Loucy (cell line): ENCODE measurements around the gene LRIF1.

Experiments used
- H2AFZ ChIP-seq: fragments of 200-600 bp; sonication (generic); 2 replicates; pipeline ENCODE4 v1.6.0; 2016; ENCODE audit warnings: antibody characterized with exemption, mild to moderate bottlenecking, low read length, moderate library complexity
- H3F3A ChIP-seq: fragments of 200-600 bp; 2 replicates; pipeline ENCODE4 v1.6.0; 2016; ENCODE audit warnings: antibody characterized with exemption, low read depth, mild to moderate bottlenecking
- H3K27me3 ChIP-seq: fragments of 200-600 bp; sonication (generic); 2 replicates; pipeline ENCODE4 v1.6.1; 2014; ENCODE audit warnings: low read length, mild to moderate bottlenecking; ENCODE audit not compliant: insufficient read depth, poor library complexity, severe bottlenecking
- H3K36me3 ChIP-seq: fragments of 200-600 bp; sonication (generic); 2 replicates; pipeline ENCODE4 v1.6.1; 2016; ENCODE audit warnings: low read length; ENCODE audit not compliant: insufficient read depth
- H3K4me1 ChIP-seq: fragments of 200-600 bp; sonication (generic); 2 replicates; pipeline ENCODE4 v1.5.1; 2014; ENCODE audit warnings: low read length, mild to moderate bottlenecking; ENCODE audit not compliant: insufficient read depth, poor library complexity, severe bottlenecking
- H3K4me2 ChIP-seq: fragments of 200-600 bp; sonication (generic); 2 replicates; pipeline ENCODE4 v1.6.0; 2014; ENCODE audit warnings: antibody characterized with exemption, low read length, low read depth, mild to moderate bottlenecking; ENCODE audit not compliant: poor library complexity, severe bottlenecking
- H3K4me3 ChIP-seq: fragments of 200-600 bp; sonication (generic); 2 replicates; pipeline ENCODE4 v1.5.1; 2014; ENCODE audit warnings: low read length, mild to moderate bottlenecking, mixed read lengths; ENCODE audit not compliant: poor library complexity, severe bottlenecking
- H3K79me2 ChIP-seq: fragments of 200-600 bp; sonication (generic); 2 replicates; pipeline ENCODE4 v1.6.1; 2014; ENCODE audit warnings: low read length; ENCODE audit not compliant: insufficient read depth
- H3K9ac ChIP-seq: fragments of 200-600 bp; sonication (generic); 2 replicates; pipeline ENCODE4 v1.6.0; 2014; ENCODE audit warnings: mild to moderate bottlenecking, low read depth, low read length, moderate library complexity; ENCODE audit not compliant: poor library complexity, severe bottlenecking
- H3K9me2 ChIP-seq: fragments of 200-600 bp; sonication (generic); replicated peaks from 2 replicates; pipeline ENCODE4 v1.6.1; 2016; ENCODE audit warnings: low read depth, low read length, mixed read lengths
- H3K9me3 ChIP-seq: fragments of 200-600 bp; sonication (generic); 2 replicates; pipeline ENCODE4 v1.6.1; 2014; ENCODE audit warnings: mild to moderate bottlenecking, antibody characterized with exemption, low read length, low read depth; ENCODE audit not compliant: insufficient read depth
- H4K20me1 ChIP-seq: fragments of 200-600 bp; sonication (generic); 2 replicates; pipeline ENCODE4 v1.6.0; 2014; ENCODE audit warnings: antibody characterized with exemption, low read length, mild to moderate bottlenecking; ENCODE audit not compliant: insufficient read depth, poor library complexity, severe bottlenecking
- EZH2phosphoT487 ChIP-seq: fragments of 200-600 bp; IDR thresholded peaks from 2 replicates; pipeline ENCODE4 v1.6.1; 2018; ENCODE audit warnings: antibody characterized with exemption, mild to moderate bottlenecking, moderate library complexity, borderline replicate concordance
- TF ChIP-seq, protein P1 (sequence below): fragments of 200-600 bp; sonication (generic); conservative IDR thresholded peaks from 2 replicates; pipeline ENCODE4 v1.5.1; 2014; ENCODE audit warnings: mild to moderate bottlenecking, antibody characterized with exemption, low read length

The LRIF1 gene

DNA sequence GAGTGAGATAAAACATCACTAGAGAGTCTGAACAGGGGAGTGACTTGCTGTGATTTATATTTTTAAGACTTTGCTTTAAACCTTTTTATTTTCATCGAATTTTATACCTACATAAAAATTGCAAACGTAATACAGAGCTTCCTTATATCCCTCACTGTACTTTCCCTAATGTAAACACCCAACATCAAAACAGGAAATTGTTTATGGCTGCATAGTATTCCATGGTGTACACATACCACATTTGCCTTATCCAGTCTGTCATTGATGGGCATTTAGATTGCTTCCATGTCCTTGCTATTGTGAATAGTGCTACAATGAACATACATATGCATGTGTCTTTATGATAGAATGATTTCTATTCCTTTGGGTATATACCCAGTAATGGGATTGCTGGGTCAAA, 34.8 kb downstream of the LRIF1 start:
- H3F3A ChIP-seq: no peaks in the 10 kb centered on the region
- no peaks in the 10 kb centered on the region for H3K9me3 ChIP-seq
- no peaks in the 10 kb centered on the region for H4K20me1 ChIP-seq
- H2AFZ ChIP-seq: no peak overlapping the region
- H3K36me3 ChIP-seq: no peaks in the 10 kb centered on the region
- H3K27me3 ChIP-seq: no peaks in the 10 kb centered on the region
- no peak overlapping the region for H3K4me2 ChIP-seq
- TF ChIP-seq, protein P1, sequence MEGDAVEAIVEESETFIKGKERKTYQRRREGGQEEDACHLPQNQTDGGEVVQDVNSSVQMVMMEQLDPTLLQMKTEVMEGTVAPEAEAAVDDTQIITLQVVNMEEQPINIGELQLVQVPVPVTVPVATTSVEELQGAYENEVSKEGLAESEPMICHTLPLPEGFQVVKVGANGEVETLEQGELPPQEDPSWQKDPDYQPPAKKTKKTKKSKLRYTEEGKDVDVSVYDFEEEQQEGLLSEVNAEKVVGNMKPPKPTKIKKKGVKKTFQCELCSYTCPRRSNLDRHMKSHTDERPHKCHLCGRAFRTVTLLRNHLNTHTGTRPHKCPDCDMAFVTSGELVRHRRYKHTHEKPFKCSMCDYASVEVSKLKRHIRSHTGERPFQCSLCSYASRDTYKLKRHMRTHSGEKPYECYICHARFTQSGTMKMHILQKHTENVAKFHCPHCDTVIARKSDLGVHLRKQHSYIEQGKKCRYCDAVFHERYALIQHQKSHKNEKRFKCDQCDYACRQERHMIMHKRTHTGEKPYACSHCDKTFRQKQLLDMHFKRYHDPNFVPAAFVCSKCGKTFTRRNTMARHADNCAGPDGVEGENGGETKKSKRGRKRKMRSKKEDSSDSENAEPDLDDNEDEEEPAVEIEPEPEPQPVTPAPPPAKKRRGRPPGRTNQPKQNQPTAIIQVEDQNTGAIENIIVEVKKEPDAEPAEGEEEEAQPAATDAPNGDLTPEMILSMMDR: no peak
- no peak overlapping the region for H3K4me3 ChIP-seq
- no peaks in the 10 kb centered on the region for H3K9me2 ChIP-seq
- peaks cover 9% of the 10 kb centered on the region for H3K4me1 ChIP-seq
- no peak overlapping the region for H3K9ac ChIP-seq
- H3K79me2 ChIP-seq: no peaks in the 10 kb centered on the region

DNA sequence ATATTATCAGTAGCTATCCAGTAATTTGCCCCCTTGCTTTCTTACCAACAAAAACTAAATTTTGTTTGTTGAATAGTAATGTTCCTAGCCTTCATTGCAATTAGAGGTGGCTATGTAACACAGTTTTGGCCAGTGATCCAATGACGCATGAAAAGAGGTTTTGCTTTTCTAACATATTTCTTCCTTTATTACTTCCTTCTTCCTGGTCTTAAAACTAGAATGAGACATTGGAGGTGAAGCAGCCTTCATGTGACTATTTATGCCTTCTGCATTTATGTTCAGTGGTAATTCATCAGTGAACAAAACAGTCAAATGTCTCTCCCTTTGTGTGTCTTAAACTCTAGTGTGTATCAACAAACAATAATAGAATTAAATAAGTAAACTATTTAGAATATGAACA, 35.5 kb downstream of the LRIF1 start:
- Histone ChIP-seq H3K9me2 (no peaks in the 10 kb centered on the region), H3K4me1 (peaks cover 9% of the 10 kb centered on the region), H3K9ac (no peak overlapping the region), H3K79me2 (no peaks in the 10 kb centered on the region), H3K4me3 (no peak overlapping the region), H3K4me2 (peak overlapping the region; percentile 35), H3K36me3 (no peaks in the 10 kb centered on the region), H3K27me3 (no peaks in the 10 kb centered on the region), H3F3A (no peaks in the 10 kb centered on the region), H3K9me3 (no peaks in the 10 kb centered on the region), H4K20me1 (no peaks in the 10 kb centered on the region), H2AFZ (peak overlapping the region; percentile 82)
- TF ChIP-seq, protein P1: no peak
- no peak for TF ChIP-seq EZH2phosphoT487

- peak overlapping the region; percentile 35 for H3K4me2 ChIP-seq
- peak overlapping the region; percentile 82 for H2AFZ ChIP-seq
- no peak overlapping the region for H3K4me3 ChIP-seq
Measured at GRCh38 chr1:110927484-110928075, 36.1 kb downstream of the LRIF1 start.

More at GRCh38 chr1:110927484-110928075, 36.1 kb downstream of the LRIF1 start:
- Histone ChIP-seq H3K9ac (no peak overlapping the region), H3K27me3 (no peaks in the 10 kb centered on the region), H3K79me2 (no peaks in the 10 kb centered on the region), H3K9me2 (no peaks in the 10 kb centered on the region), H3K36me3 (no peaks in the 10 kb centered on the region), H3F3A (no peaks in the 10 kb centered on the region), H3K9me3 (no peaks in the 10 kb centered on the region), H4K20me1 (no peaks in the 10 kb centered on the region), H3K4me1 (peaks cover 9% of the 10 kb centered on the region)
- TF ChIP-seq, protein P1: no peak
- TF ChIP-seq EZH2phosphoT487: no peak
